Measurements from ENCODE around the gene NRTN.

DNA sequence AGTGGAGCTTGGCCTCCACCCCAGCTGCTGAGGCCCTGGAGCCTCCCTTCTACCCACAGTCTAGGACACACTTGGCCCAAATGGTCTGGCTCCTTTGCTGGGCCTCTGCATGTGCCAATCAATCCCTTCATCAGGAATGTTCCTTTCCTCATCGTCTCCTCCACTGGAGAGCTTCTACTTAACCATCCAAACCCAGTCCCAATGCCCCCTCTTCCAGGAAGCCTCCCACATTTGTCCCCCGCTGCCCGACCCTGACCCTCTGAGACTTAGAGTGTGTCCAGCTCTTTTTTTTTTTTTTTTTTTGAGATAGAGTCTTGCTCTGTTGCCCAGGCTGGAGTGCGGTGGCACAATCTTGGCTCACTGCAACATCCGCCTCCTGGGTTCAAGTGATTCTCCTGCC is 16.4 kb upstream of the NRTN start:
- TF ChIP-seq MTA1 (CRISPR knock-in tag; IDR thresholded peaks at IDR 0.05; ENCODE audit: borderline replicate concordance) (no peak), SMARCC2 (IDR thresholded peaks at IDR 0.05) (no peak), FOXJ3 (CRISPR knock-in tag; IDR thresholded peaks at IDR 0.05; ENCODE audit: borderline replicate concordance) (no peak), SP1 (IDR thresholded peaks at IDR 0.05) (no peak), SP1 (CRISPR knock-in tag; IDR thresholded peaks at IDR 0.05) (no peak), GABPB1 (CRISPR knock-in tag; IDR thresholded peaks at IDR 0.05) (no peak), ERF (CRISPR knock-in tag; IDR thresholded peaks at IDR 0.05) (no peak), MIXL1 (CRISPR knock-in tag; IDR thresholded peaks at IDR 0.05) (no peak)
- TF ChIP-seq, protein P1, sequence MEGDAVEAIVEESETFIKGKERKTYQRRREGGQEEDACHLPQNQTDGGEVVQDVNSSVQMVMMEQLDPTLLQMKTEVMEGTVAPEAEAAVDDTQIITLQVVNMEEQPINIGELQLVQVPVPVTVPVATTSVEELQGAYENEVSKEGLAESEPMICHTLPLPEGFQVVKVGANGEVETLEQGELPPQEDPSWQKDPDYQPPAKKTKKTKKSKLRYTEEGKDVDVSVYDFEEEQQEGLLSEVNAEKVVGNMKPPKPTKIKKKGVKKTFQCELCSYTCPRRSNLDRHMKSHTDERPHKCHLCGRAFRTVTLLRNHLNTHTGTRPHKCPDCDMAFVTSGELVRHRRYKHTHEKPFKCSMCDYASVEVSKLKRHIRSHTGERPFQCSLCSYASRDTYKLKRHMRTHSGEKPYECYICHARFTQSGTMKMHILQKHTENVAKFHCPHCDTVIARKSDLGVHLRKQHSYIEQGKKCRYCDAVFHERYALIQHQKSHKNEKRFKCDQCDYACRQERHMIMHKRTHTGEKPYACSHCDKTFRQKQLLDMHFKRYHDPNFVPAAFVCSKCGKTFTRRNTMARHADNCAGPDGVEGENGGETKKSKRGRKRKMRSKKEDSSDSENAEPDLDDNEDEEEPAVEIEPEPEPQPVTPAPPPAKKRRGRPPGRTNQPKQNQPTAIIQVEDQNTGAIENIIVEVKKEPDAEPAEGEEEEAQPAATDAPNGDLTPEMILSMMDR (CRISPR knock-in tag; IDR thresholded peaks at IDR 0.05) = no peak
- TF ChIP-seq, protein P2, sequence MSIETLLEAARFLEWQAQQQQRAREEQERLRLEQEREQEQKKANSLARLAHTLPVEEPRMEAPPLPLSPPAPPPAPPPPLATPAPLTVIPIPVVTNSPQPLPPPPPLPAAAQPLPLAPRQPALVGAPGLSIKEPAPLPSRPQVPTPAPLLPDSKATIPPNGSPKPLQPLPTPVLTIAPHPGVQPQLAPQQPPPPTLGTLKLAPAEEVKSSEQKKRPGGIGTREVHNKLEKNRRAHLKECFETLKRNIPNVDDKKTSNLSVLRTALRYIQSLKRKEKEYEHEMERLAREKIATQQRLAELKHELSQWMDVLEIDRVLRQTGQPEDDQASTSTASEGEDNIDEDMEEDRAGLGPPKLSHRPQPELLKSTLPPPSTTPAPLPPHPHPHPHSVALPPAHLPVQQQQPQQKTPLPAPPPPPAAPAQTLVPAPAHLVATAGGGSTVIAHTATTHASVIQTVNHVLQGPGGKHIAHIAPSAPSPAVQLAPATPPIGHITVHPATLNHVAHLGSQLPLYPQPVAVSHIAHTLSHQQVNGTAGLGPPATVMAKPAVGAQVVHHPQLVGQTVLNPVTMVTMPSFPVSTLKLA (IDR thresholded peaks at IDR 0.05) = no peak
